BLaER1 (cell line): ENCODE measurements around the gene STXBP5.

ENCODE experiments used
- H3K27ac ChIP-seq: shearing (Covaris generic); formaldehyde crosslinking; 2 replicates; pipeline ENCODE4 v1.8.1; 2022
- H3K27me3 ChIP-seq: shearing (Covaris generic); formaldehyde crosslinking; 2 replicates; pipeline ENCODE4 v1.8.1; 2022
- H3K36me3 ChIP-seq: shearing (Covaris generic); formaldehyde crosslinking; 2 replicates; pipeline ENCODE4 v1.8.1; 2022
- H3K4me1 ChIP-seq: shearing (Covaris generic); formaldehyde crosslinking; 2 replicates; pipeline ENCODE4 v1.8.1; 2022
- H3K4me2 ChIP-seq: shearing (Covaris generic); formaldehyde crosslinking; 2 replicates; pipeline ENCODE4 v1.8.1; 2022
- H3K4me3 ChIP-seq: shearing (Covaris generic); formaldehyde crosslinking; 2 replicates; pipeline ENCODE4 v1.8.1; 2022
- H3K9ac ChIP-seq: shearing (Covaris generic); formaldehyde crosslinking; 2 replicates; pipeline ENCODE4 v1.8.1; 2022
- H3K9me3 ChIP-seq: shearing (Covaris generic); formaldehyde crosslinking; 2 replicates; pipeline ENCODE4 v1.8.1; 2022
- H4K20me1 ChIP-seq: shearing (Covaris generic); formaldehyde crosslinking; 2 replicates; pipeline ENCODE4 v1.8.1; 2022
- Cebpa-rat ChIP-seq: shearing (Covaris generic); IDR thresholded peaks from 2 replicates; pipeline ENCODE4 v1.8.1; 2022

Gene STXBP5

GRCh38 chr6:147438758-147439528, 234.7 kb downstream of the STXBP5 start:
- Histone ChIP-seq H3K9me3 (no peaks in the 10 kb centered on the region), H3K36me3 (no peaks in the 10 kb centered on the region), H3K27ac (no peak overlapping the region), H3K4me2 (no peak overlapping the region), H3K4me3 (no peak overlapping the region), H3K27me3 (no peaks in the 10 kb centered on the region), H4K20me1 (no peaks in the 10 kb centered on the region), H3K9ac (no peak overlapping the region), H3K4me1 (no peaks in the 10 kb centered on the region)
- TF ChIP-seq Cebpa-rat = no peak
